CD8-positive, alpha-beta memory T cell (primary cell): ENCODE measurements around the gene DUS1L. TPM values are rescaled to one million over a fixed set of nuclear protein-coding genes. Genes with fewer than 3 reads are reported as not detected.
A peak's percentile ranks its signal among the peaks of the same experiment; 100 is the strongest.

ENCODE experiments used
- CTCF ChIA-PET: fragments of 350-600 bp; sonication (Branson Sonifier 250); formaldehyde crosslinking; loops from one replicate; lab custom pipeline; 2021; ENCODE audit warnings: antibody characterized with exemption; lab: Charles Lee
- POLR2A ChIA-PET: fragments of 350-600 bp; sonication (Branson Sonifier 250); formaldehyde crosslinking; loops from one replicate; lab custom pipeline; 2021; ENCODE audit warnings: antibody characterized with exemption; lab: Charles Lee
- DNase-seq, 5 donors: peaks; one replicate each; pipeline versions ENCODE4 v3.0.0 to v3.0.0-alpha.2; 2020 to 2022; ENCODE audit warnings: mixed read lengths in 1 of 5
- H3K27ac ChIP-seq: one replicate; pipeline ENCODE4 v1.7.0; 2013; ENCODE audit warnings: low read depth, mild to moderate bottlenecking, low read length, moderate library complexity
- H3K27me3 ChIP-seq: 2 replicates; pipeline ENCODE4 v1.7.0; 2013; ENCODE audit warnings: low read length, mild to moderate bottlenecking; ENCODE audit not compliant: insufficient read depth, poor library complexity, severe bottlenecking
- H3K36me3 ChIP-seq: 2 replicates; pipeline ENCODE4 v1.7.0; 2013; ENCODE audit warnings: mild to moderate bottlenecking, low read length, moderate library complexity; ENCODE audit not compliant: insufficient read depth
- H3K4me1 ChIP-seq: 2 replicates; pipeline ENCODE4 v1.7.0; 2013; ENCODE audit warnings: mild to moderate bottlenecking, low read length, moderate library complexity; ENCODE audit not compliant: insufficient read depth
- H3K4me3 ChIP-seq: 2 replicates; pipeline ENCODE4 v1.7.0; 2013; ENCODE audit warnings: mild to moderate bottlenecking, low read length
- H3K9me3 ChIP-seq: 2 replicates; pipeline ENCODE4 v1.7.0; 2013; ENCODE audit warnings: mild to moderate bottlenecking, low read length
- H3K27ac Mint-ChIP-seq, 8 donors: one replicate each; pipeline ENCODE4 v1.8.0; 2020 to 2021; ENCODE audit warnings: mixed read lengths in 8 of 8, mild to moderate bottlenecking in 6 of 8, inconsistent platforms in 3 of 8, moderate library complexity in 3 of 8
- H3K27me3 Mint-ChIP-seq, 2 donors: one replicate each; pipeline ENCODE4 v1.8.0; 2020 to 2021; ENCODE audit warnings: mixed read lengths in 2 of 2, mild to moderate bottlenecking in 1 of 2, moderate library complexity in 1 of 2
- H3K36me3 Mint-ChIP-seq, 3 donors: one replicate each; pipeline ENCODE4 v1.8.0; 2020 to 2021; ENCODE audit warnings: mixed read lengths in 3 of 3, inconsistent platforms in 1 of 3, mild to moderate bottlenecking in 1 of 3
- H3K4me1 Mint-ChIP-seq, 3 donors: one replicate each; pipeline ENCODE4 v1.8.0; 2020 to 2021; ENCODE audit warnings: mixed read lengths in 3 of 3, inconsistent platforms in 1 of 3, mild to moderate bottlenecking in 1 of 3
- H3K4me3 Mint-ChIP-seq, 7 donors: one replicate each; pipeline ENCODE4 v1.8.0; 2020 to 2021; ENCODE audit warnings: mixed read lengths in 7 of 7, mild to moderate bottlenecking in 6 of 7, moderate library complexity in 4 of 7, inconsistent platforms in 2 of 7
- H3K9me3 Mint-ChIP-seq, 5 donors: one replicate each; pipeline ENCODE4 v1.8.0; 2020 to 2022; ENCODE audit warnings: mixed read lengths in 5 of 5, mild to moderate bottlenecking in 3 of 5, moderate library complexity in 2 of 5, inconsistent platforms in 1 of 5
- polyA plus RNA-seq: library from polyadenylated mRNA; unstranded; fragments of 300-500 nt; fragmentation: Illumina TruSeq; gene quantifications from one replicate; pipeline ENCODE4 v1.2.3, GENCODE V29; 2021
- total RNA-seq, 2 experiments: library from RNA; stranded (reverse); gene quantifications; one replicate each; pipeline ENCODE4 v1.2.3, GENCODE V29; 2021

The DUS1L gene
- total and polyA plus RNA-seq, 3 experiments from 2014 or later: 142 to 210 (median 206) TPM

GRCh38 chr17:82089723-82090548 is 24.3 kb upstream of the DUS1L start:
- Mint-ChIP-seq H3K9me3 (no peaks in the 10 kb centered on the region), H3K4me1 (no peaks in the 10 kb centered on the region), H3K27me3 (no peaks in the 10 kb centered on the region), H3K36me3 (peaks cover 0 to 65% (median 2%) of the 10 kb centered on the region in 3 donors), H3K27ac (no peak overlapping the region), H3K4me3 (peak overlapping the region in 1 of 7 donors; percentile 59)
- H3K4me1 ChIP-seq: no peaks in the 10 kb centered on the region
- H3K27me3 ChIP-seq: no peaks in the 10 kb centered on the region
- ChIA-PET CTCF (no interaction called here), POLR2A (interaction anchor here (0.5 kb wide), 1 partner anchor 49 kb away, joined by 5 read pairs; no protein-coding TSS in a partner anchor)
- no peaks in the 10 kb centered on the region for H3K9me3 ChIP-seq
- no peak for DNase-seq
- no peaks in the 10 kb centered on the region for H3K36me3 ChIP-seq
- H3K4me3 ChIP-seq: no peak overlapping the region
- no peak overlapping the region for H3K27ac ChIP-seq

GRCh38 chr17:82088838-82089722 is 23.5 kb upstream of the DUS1L start:
- CTCF ChIA-PET: no interaction called here
- H3K9me3 Mint-ChIP-seq: no peaks in the 10 kb centered on the region
- H3K27me3 Mint-ChIP-seq: no peaks in the 10 kb centered on the region
- H3K9me3 ChIP-seq: no peaks in the 10 kb centered on the region
- POLR2A ChIA-PET: no interaction called here
- no peak overlapping the region for H3K27ac ChIP-seq
- no peaks in the 10 kb centered on the region for H3K4me1 Mint-ChIP-seq
- no peaks in the 10 kb centered on the region for H3K4me1 ChIP-seq
- H3K27me3 ChIP-seq: no peaks in the 10 kb centered on the region
- H3K4me3 Mint-ChIP-seq: no peak overlapping the region
- no peak overlapping the region for H3K4me3 ChIP-seq
- H3K36me3 Mint-ChIP-seq: peaks cover 0 to 67% (median 2%) of the 10 kb centered on the region in 3 donors
- DNase-seq: no peak
- no peak overlapping the region for H3K27ac Mint-ChIP-seq
- peaks cover 5% of the 10 kb centered on the region for H3K36me3 ChIP-seq

- ChIA-PET CTCF (no interaction called here), POLR2A (no interaction called here)
- no peaks in the 10 kb centered on the region for H3K9me3 Mint-ChIP-seq
- H3K27me3 ChIP-seq: no peaks in the 10 kb centered on the region
- DNase-seq: no peak
- no peaks in the 10 kb centered on the region for H3K4me1 Mint-ChIP-seq
- H3K4me1 ChIP-seq: no peaks in the 10 kb centered on the region
- peaks cover 5% of the 10 kb centered on the region for H3K36me3 ChIP-seq
- H3K9me3 ChIP-seq: no peaks in the 10 kb centered on the region
- H3K27me3 Mint-ChIP-seq: no peaks in the 10 kb centered on the region
- H3K27ac ChIP-seq: no peak overlapping the region
- H3K4me3 Mint-ChIP-seq: no peak overlapping the region
- peak overlapping the region in 2 of 8 donors; percentile 54 to 58 for H3K27ac Mint-ChIP-seq
- no peak overlapping the region for H3K4me3 ChIP-seq
- H3K36me3 Mint-ChIP-seq: peaks cover 0 to 70% (median under 1%) of the 10 kb centered on the region in 3 donors
Observed at GRCh38 chr17:82087961-82088837, 22.6 kb upstream of the DUS1L start.

- no peaks in the 10 kb centered on the region for H3K4me1 Mint-ChIP-seq
- CTCF ChIA-PET: no interaction called here
Observed at GRCh38 chr17:82086941-82087906, 21.6 kb upstream of the DUS1L start.

GRCh38 chr17:82085931-82086764 is 20.5 kb upstream of the DUS1L start:
- Histone ChIP-seq H3K4me1 (no peaks in the 10 kb centered on the region), H3K4me3 (no peak overlapping the region), H3K27ac (no peak overlapping the region), H3K36me3 (peaks cover 5% of the 10 kb centered on the region), H3K27me3 (no peaks in the 10 kb centered on the region), H3K9me3 (no peaks in the 10 kb centered on the region)
- no peak overlapping the region for H3K27ac Mint-ChIP-seq
- DNase-seq: no peak
- H3K4me3 Mint-ChIP-seq: no peak overlapping the region
- no peaks in the 10 kb centered on the region for H3K9me3 Mint-ChIP-seq
- H3K36me3 Mint-ChIP-seq: peaks cover 0 to 76% (median 0%) of the 10 kb centered on the region in 3 donors
- ChIA-PET CTCF (no interaction called here), POLR2A (no interaction called here)
- no peaks in the 10 kb centered on the region for H3K27me3 Mint-ChIP-seq
- H3K4me1 Mint-ChIP-seq: no peaks in the 10 kb centered on the region

More at GRCh38 chr17:82086941-82087906, 21.6 kb upstream of the DUS1L start:
- no peak overlapping the region for H3K4me3 ChIP-seq
- H3K9me3 Mint-ChIP-seq: no peaks in the 10 kb centered on the region
- no peaks in the 10 kb centered on the region for H3K27me3 Mint-ChIP-seq
- H3K27ac ChIP-seq: no peak overlapping the region
- peaks cover 0 to 77% (median 0%) of the 10 kb centered on the region in 3 donors for H3K36me3 Mint-ChIP-seq
- no peaks in the 10 kb centered on the region for H3K4me1 ChIP-seq
- H3K27ac Mint-ChIP-seq: no peak overlapping the region
- H3K4me3 Mint-ChIP-seq: no peak overlapping the region
- no peak for DNase-seq
- H3K9me3 ChIP-seq: no peaks in the 10 kb centered on the region
- H3K36me3 ChIP-seq: peaks cover 5% of the 10 kb centered on the region
- H3K27me3 ChIP-seq: no peaks in the 10 kb centered on the region
- POLR2A ChIA-PET: no interaction called here

- H3K36me3 Mint-ChIP-seq: peaks cover 0 to 77% (median 0%) of the 10 kb centered on the region in 3 donors
- Histone ChIP-seq H3K4me3 (no peak overlapping the region), H3K36me3 (peaks cover 9% of the 10 kb centered on the region), H3K27me3 (no peaks in the 10 kb centered on the region), H3K27ac (no peak overlapping the region), H3K4me1 (no peaks in the 10 kb centered on the region), H3K9me3 (no peaks in the 10 kb centered on the region)
- H3K4me1 Mint-ChIP-seq: no peaks in the 10 kb centered on the region
- CTCF ChIA-PET: no interaction called here
- no peak for DNase-seq
- no peak overlapping the region for H3K4me3 Mint-ChIP-seq
- POLR2A ChIA-PET: no interaction called here
- peak overlapping the region in 1 of 8 donors; percentile 38 for H3K27ac Mint-ChIP-seq
- no peaks in the 10 kb centered on the region for H3K27me3 Mint-ChIP-seq
- H3K9me3 Mint-ChIP-seq: no peaks in the 10 kb centered on the region
Observed at GRCh38 chr17:82085031-82085861, 19.6 kb upstream of the DUS1L start.
